Measurements from ENCODE around the gene SLC11A1. TPM values are rescaled to one million over a fixed set of nuclear protein-coding genes. Genes with fewer than 3 reads are reported as not detected.

SLC11A1 gene
- total and polyA plus RNA-seq, 2 experiments from 2014 or later: 0.60 to 0.74 TPM

DNA sequence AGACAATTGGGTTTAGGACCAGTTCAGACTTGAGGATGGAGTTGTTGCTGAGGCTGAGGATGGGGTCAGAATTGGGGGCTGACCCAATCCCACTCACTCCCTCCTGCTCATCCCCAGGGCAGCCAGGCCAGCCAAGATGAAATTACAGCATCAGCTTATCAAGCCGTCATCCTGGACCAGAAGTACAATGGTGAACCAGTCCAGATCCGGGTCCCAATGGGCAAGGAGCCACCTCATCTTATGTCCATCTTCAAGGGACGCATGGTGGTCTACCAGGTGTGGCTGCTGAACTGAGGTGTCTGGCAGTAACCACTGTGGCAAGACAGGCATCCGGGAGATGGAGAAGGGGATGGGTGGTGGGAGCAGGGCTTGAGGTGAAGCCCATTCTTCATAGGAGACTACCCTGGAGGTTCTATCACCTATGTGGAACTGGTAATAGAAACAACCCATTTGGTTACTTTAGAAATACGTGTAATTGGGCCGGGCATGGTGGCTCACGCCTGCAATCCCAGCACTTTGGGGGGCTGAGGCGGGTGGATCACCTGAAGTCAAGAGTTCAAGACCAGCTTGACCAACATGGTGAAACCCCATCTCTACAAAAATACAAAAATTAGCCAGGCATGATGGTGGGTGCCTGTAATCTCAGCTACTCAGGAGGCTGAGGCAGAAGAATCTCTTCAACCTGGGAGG lies 50.7 kb downstream of the SLC11A1 start:
- Histone ChIP-seq H3K4me2 (no peak overlapping the region), H3K4me3 (no peak overlapping the region), H4K20me1 (ENCODE audit: insufficient read depth, poor library complexity, severe bottlenecking) (no peaks in the 10 kb centered on the region), H3K9me3 (ENCODE audit: low read depth) (no peaks in the 10 kb centered on the region), H3K36me3 (replicated peaks; ENCODE audit: insufficient read depth, low read depth) (no peaks in the 10 kb centered on the region), H3K4me1 (ENCODE audit: insufficient read depth) (no peaks in the 10 kb centered on the region), H2AFZ (no peak overlapping the region), H3K79me2 (no peaks in the 10 kb centered on the region), H3K27me3 (no peaks in the 10 kb centered on the region), H3K27ac (no peak overlapping the region), H3K9me2 (replicated peaks; ENCODE audit: insufficient read depth) (no peaks in the 10 kb centered on the region)
- 98% methylated on average over 8 of the region's 8 CpGs for WGBS (ENCODE audit: low lambda C conversion rate, missing lambda C conversion rate)
- DNase-seq (ENCODE audit: low spot score): no peak
- TF ChIP-seq, protein P1, sequence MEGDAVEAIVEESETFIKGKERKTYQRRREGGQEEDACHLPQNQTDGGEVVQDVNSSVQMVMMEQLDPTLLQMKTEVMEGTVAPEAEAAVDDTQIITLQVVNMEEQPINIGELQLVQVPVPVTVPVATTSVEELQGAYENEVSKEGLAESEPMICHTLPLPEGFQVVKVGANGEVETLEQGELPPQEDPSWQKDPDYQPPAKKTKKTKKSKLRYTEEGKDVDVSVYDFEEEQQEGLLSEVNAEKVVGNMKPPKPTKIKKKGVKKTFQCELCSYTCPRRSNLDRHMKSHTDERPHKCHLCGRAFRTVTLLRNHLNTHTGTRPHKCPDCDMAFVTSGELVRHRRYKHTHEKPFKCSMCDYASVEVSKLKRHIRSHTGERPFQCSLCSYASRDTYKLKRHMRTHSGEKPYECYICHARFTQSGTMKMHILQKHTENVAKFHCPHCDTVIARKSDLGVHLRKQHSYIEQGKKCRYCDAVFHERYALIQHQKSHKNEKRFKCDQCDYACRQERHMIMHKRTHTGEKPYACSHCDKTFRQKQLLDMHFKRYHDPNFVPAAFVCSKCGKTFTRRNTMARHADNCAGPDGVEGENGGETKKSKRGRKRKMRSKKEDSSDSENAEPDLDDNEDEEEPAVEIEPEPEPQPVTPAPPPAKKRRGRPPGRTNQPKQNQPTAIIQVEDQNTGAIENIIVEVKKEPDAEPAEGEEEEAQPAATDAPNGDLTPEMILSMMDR (IDR thresholded peaks at IDR 0.05; ENCODE audit: poor library complexity): no peak
- no peak for TF ChIP-seq EZH2 (IDR thresholded peaks at IDR 0.05; ENCODE audit: borderline replicate concordance)
- TF ChIP-seq EZH2phosphoT487 (IDR thresholded peaks at IDR 0.05; ENCODE audit: low read depth, severe bottlenecking, unreplicated experiment): no peak

DNA sequence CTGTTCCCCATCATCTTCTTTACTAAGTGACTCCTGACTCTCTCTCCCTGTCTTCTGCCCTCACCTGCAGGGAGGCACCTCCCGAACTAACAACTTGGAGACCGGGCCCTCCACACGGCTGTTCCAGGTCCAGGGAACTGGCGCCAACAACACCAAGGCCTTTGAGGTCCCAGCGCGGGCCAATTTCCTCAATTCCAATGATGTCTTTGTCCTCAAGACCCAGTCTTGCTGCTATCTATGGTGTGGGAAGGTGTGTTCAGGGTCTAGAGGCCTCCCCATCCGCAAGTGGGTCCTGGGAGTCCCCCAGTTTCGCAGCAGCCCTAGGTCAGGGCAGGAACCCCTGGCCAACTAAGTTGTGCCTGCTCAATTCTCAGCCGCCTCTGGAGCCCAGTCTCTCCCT lies 52.4 kb downstream of the SLC11A1 start:
- WGBS (ENCODE audit: low lambda C conversion rate, missing lambda C conversion rate): 93% methylated on average over 9 of the region's 9 CpGs
- H3K79me2 ChIP-seq: no peaks in the 10 kb centered on the region
- H2AFZ ChIP-seq: no peak overlapping the region
- no peaks in the 10 kb centered on the region for H3K27me3 ChIP-seq
- H3K36me3 ChIP-seq (replicated peaks; ENCODE audit: insufficient read depth, low read depth): no peaks in the 10 kb centered on the region
- TF ChIP-seq EZH2 (IDR thresholded peaks at IDR 0.05; ENCODE audit: borderline replicate concordance) (no peak), EZH2phosphoT487 (IDR thresholded peaks at IDR 0.05; ENCODE audit: low read depth, severe bottlenecking, unreplicated experiment) (no peak)
- TF ChIP-seq, protein P1 (IDR thresholded peaks at IDR 0.05; ENCODE audit: poor library complexity): no peak
- no peak overlapping the region for H3K4me2 ChIP-seq
- no peak overlapping the region for H3K27ac ChIP-seq
- H3K4me1 ChIP-seq (ENCODE audit: insufficient read depth): peaks cover 10% of the 10 kb centered on the region
- no peaks in the 10 kb centered on the region for H4K20me1 ChIP-seq (ENCODE audit: insufficient read depth, poor library complexity, severe bottlenecking)
- H3K4me3 ChIP-seq: no peak overlapping the region
- no peaks in the 10 kb centered on the region for H3K9me2 ChIP-seq (replicated peaks; ENCODE audit: insufficient read depth)
- H3K9me3 ChIP-seq (ENCODE audit: low read depth): no peaks in the 10 kb centered on the region
- no peak for DNase-seq (ENCODE audit: low spot score)

DNA sequence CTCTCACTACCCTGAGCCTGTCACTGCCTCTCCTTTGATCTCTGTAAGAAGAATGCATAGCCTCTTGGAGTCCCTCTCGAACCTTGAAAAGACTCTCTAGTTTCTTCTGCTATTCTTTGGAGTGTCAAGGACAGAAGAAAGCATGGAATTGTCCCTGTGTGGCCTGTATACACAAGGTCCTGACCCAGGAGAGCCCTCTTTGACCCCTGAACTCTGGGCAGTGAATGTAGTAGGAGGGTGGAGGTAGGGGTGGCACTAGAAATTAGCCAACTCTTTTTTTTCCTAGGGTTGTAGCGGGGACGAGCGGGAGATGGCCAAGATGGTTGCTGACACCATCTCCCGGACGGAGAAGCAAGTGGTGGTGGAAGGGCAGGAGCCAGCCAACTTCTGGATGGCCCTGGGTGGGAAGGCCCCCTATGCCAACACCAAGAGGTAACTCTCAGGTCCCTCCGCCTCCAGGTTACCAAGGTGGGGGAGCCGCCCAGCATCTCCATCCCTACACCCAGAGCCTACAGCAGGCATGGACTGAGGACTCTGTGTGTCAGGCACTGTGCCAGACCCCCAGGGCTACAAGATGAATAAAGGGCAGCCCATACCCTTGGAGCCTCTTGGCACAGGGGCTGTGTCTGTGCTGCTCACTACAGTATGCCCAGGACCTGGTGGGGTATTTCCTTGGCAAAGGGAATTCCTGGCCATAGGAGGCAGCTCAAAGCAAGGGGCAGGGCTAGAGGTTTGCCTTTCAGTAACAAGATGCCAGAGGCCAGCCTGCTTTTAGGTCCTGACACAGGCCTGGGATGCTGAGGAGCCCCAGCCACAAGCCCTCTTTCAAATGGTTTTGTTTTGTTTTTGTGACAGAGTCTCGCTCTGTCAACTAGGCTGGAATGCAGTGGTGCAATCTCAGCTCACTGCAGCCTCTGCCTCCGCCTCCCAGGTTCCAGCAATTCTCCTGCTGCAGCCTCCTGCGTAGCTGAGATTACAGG lies 53.2 kb downstream of the SLC11A1 start:
- no peaks in the 10 kb centered on the region for H4K20me1 ChIP-seq (ENCODE audit: insufficient read depth, poor library complexity, severe bottlenecking)
- no peak overlapping the region for H3K27ac ChIP-seq
- TF ChIP-seq EZH2 (IDR thresholded peaks at IDR 0.05; ENCODE audit: borderline replicate concordance) (no peak), EZH2phosphoT487 (IDR thresholded peaks at IDR 0.05; ENCODE audit: low read depth, severe bottlenecking, unreplicated experiment) (no peak)
- TF ChIP-seq, protein P1 (IDR thresholded peaks at IDR 0.05; ENCODE audit: poor library complexity): no peak
- no peak overlapping the region for H2AFZ ChIP-seq
- H3K36me3 ChIP-seq (replicated peaks; ENCODE audit: insufficient read depth, low read depth): no peaks in the 10 kb centered on the region
- H3K4me2 ChIP-seq: no peak overlapping the region
- 92% methylated on average over 11 of the region's 11 CpGs for WGBS (ENCODE audit: low lambda C conversion rate, missing lambda C conversion rate)
- no peaks in the 10 kb centered on the region for H3K9me2 ChIP-seq (replicated peaks; ENCODE audit: insufficient read depth)
- DNase-seq (ENCODE audit: low spot score): no peak
- H3K79me2 ChIP-seq: no peaks in the 10 kb centered on the region
- H3K27me3 ChIP-seq: no peaks in the 10 kb centered on the region
- H3K9me3 ChIP-seq (ENCODE audit: low read depth): no peaks in the 10 kb centered on the region
- H3K4me1 ChIP-seq (ENCODE audit: insufficient read depth): peaks cover 12% of the 10 kb centered on the region
- no peak overlapping the region for H3K4me3 ChIP-seq
